Measurements from ENCODE around the gene ANKS1A. TPM values are rescaled to one million over a fixed set of nuclear protein-coding genes. Genes with fewer than 3 reads are reported as not detected.
"Not testable (repeated sequence)": the region's sequence is repeated elsewhere in the genome, so short reads cannot be mapped to it uniquely, and the experiment has no call there.

Gene ANKS1A
- polyA plus RNA-seq, 1 donor, result 40.8 TPM

DNA sequence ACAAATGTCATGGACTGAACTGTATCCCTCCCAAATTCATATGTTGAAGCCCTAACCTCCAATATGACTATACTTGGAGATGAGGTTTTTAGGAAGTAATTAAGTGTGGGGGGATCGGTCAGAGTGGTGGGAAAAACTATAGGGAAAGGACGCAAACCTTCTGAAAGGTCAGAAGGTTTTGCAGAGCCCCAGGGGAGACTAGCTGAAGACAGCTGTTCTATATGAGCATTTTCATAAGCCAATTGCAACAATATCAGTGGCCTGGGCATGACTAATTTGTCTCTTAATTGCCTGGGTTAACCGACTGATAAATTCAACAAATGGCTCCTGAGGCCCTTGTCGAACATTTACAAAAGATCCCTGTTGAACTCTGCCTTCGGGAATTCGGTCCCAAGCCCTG lies 217.0 kb downstream of the ANKS1A start:
- DNase-seq (ENCODE audit: low read depth), result not testable (repeated sequence)

DNA sequence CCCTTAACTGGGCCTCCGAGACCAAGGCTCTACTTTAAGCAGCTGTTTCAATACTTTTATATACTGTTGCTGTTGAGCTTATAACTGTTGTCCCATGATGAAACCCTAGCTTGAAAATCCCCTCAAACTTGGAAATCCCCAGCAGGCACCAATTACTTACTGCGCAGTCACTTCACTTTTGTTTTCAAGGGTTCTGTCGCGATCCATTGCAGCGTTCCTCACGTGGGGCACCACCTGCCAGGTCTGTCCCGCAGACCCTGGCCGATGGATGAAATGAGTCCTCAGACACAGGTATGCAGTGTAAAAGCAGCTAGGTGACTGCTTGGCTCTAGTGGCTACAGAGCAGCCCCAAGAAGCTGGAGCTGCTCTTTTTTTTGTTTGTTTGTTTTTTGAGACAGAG lies 218.2 kb downstream of the ANKS1A start:
- DNase-seq (ENCODE audit: low read depth), result not testable (repeated sequence)

DNA sequence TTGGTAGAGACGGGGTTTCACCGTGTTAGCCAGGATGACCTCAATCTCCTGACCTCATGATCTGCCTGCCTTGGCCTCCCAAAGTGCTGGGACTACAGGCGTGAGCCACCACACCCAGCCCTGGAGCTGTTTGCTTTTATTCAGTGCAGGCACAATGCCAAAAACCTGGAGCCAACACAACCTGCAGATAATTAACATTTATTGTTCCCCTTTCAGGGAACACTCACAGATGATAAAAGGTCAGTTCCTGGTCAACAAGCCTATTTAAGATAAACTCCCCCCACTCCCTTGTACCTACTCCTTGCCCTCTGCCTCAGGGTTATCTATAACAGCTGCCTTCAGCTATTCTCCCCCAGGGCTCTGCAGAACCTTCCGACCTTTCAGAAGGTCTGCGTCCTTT lies 218.7 kb downstream of the ANKS1A start:
- not testable (repeated sequence) for DNase-seq (ENCODE audit: low read depth)

DNA sequence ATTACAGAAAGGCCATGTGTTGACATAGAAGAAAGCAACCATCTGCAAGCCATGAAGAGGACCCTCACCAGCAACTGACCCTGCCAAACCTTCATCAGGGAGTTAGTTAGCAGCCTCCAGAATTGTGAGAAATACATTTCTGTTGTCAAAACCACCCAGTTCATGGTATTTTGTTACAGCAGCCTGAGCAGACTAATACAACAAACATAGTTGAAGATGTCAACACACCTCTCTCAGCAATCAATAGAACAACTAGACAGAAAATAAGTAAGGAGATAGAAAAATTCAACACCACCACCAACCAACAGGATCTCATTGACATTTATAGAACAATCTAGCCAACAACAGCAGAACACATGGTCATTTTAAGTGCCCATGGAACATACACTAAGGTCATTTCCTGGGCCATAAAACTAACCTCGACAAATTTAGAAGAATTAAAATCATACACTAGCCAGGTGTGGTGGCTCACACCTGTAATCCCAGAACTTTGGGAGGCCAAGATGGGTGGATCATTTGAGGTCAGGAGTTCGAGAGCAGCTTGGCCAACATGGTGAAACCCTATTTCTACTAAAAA lies 219.3 kb downstream of the ANKS1A start:
- DNase-seq (ENCODE audit: low read depth), result no peak

DNA sequence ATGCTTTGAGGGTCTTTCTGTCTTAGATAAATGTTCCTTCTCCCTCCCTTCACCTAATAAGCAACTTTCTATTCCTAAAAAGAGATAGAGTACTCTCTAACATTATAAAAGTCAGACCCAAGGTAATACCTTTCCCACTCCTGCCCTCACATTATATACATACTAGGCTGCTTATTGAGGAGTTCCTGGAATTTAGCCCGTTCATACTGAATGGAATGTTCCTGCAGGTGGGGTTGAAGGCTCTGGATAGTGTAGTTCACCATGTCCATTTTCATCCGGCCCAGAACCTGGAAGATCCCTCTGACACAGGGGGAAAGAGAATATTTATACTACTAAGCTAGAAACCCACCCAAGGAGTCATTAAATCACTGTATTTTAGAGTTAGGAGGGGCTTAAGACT lies 231.7 kb downstream of the ANKS1A start:
- DNase-seq (ENCODE audit: low read depth), result no peak

DNA sequence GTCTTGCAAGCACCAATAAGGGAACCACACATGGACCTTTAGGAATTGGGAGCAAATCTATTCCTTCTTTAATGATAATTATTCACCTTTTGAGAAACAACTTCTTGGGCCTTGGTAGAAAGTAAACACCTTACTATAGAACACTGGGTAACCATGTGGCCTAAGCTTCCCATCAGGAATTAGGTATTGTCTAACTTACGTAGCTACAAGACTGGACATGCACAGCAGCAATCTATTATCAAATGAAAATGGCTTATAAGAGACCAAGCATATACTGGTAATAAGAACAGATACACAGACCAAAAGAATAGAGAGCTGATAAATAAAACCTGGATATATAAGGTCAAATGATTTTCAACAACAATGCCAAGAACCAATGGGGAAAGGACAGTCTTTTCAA lies 235.3 kb downstream of the ANKS1A start:
- no peak for DNase-seq (ENCODE audit: low read depth)

DNA sequence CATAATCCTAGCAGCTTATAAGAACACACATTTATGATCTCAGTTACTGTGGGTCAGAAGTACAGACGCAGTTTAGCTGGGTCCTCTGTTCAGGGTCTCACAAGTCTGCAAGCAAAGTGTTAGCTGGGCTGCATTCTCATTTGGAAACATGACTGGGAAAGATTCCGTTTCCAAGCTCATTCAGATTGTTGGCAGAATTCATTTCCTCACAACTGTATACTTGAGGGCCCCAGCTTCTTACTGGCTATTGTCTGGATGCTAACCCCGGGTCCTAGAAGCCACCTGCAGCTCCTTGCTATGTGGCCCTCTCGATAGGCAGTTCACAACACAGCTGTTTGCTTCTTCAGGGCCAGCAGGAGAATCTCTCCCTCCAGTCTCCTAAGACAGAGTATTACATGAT lies 239.0 kb downstream of the ANKS1A start:
- peak; percentile 26 for DNase-seq (ENCODE audit: low read depth)

DNA sequence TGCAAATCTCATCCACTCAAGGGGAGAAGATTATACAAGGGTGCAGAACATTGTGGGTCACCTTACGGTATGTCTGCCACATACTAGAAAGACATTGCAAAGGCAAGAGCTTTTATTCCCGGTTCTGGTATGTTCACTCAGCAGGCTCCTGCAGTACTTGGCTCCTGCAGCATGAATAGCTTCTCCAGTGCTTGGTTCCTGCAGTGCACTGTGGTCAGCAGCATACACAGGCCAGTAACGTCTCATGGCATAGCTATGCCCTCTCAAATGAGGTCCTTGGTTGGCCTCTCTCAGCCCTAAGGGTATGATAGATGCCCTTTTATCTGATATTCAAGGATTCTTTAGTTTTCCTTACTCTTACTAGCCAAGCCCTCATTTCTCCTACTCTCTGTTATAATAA lies 239.4 kb downstream of the ANKS1A start:
- DNase-seq (ENCODE audit: low read depth), result no peak

DNA sequence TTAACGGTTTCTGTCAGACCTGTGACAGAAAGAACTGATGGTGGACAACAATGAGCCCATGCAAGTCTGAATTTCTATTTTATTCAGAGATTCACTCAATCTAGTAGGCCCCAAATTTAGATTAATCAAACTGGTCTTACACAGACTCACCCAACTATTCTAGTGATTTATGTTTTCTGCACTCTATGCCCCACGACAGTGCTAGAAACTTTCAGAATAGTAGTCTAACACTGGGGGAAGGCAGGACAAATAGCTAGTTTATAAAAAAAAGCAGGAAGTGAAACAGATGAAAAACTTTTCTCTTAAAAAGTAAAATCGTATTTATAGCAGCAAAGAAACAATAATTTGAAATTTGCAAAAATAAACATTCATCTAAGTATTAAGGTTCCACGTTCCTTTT lies 247.1 kb downstream of the ANKS1A start:
- no peak for DNase-seq (ENCODE audit: low read depth)

DNA sequence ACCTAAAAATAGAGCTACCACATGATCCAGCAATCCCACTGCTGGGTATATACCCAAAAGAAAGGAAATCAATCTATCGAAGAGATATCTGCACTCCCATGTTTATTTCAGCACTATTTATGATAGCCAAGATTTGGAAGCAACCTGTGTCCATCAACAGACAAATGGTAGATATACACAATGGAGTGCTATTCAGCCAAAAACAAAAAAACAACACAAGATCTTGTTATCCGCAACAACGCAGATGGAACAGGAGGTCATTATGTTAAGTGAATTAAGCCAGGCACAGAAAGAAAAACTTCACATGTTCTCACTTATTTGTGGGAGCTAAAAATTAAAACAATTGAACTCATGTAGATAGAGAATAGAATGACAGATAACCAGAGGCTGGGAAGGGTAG lies 249.1 kb downstream of the ANKS1A start:
- DNase-seq (ENCODE audit: low read depth), result not testable (repeated sequence)

DNA sequence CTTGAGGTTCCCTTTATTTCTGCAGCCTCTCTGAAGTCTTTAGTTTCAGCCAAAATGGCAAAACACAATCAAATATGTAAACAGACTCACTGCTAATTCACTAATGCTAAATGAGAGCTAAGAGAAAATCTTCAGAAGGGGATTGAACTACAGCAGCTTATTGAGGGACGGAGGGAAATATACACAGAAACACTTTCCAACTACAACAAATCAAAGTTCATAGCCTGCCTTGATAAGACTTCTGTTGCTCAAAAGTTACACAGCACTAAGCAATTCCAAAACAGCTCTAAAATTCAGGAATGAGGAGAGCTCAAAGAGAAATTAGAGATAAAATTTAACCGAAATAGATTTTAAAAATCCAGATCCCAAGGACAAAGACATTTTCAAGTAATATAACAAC lies 250.4 kb downstream of the ANKS1A start:
- no peak for DNase-seq (ENCODE audit: low read depth)

DNA sequence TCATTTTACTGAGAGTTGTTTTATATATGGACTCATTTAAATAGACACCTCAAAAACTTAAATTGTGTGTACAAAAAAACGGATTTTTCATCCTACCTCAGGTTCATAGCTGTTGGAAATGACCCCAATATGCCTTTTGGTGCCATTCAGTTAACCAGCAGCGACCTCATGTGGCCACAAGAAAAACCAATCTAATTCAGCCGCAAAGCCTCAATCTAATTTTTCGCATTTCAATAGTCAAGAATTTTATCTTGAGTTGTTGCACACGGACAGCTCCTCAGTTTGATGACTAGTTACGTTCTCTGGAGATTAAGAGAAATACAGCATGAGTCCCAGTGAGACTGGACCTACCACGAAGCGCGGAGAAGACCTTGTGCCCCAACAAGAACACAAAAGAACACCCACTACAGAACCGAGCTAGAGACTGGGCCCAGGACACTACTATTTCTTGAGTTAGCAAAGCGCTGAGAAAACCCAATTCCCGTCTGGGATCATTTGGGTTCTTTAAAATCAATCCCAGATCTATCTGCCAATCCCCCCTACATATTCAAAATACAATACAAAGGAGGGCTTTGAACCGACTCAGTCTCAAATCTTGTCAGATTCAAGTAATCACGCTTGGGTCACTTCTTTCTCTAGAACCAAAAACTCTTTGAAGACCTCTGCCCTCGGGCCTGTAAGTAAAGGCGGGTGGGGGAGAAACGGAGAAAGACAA lies 251.0 kb downstream of the ANKS1A start:
- DNase-seq (ENCODE audit: low read depth), result peak; percentile 58

DNA sequence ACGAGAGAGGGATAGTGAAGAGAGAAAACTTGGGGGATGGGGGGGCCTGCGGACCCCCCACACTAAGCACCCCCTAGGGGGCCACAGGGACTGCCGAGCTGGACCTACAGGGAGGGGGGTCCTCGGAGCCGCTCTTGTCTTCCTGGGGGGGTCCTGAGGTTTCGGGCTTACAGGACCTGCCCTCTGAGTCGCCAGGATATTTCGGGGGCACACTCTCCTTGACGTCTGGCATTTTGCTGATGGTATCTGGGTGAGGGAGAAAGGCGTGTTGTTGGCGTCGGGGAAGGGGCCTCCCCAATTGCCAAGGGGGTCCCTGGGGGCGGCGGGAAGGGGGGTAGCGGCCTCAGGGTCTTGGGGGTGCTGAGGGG lies 251.6 kb downstream of the ANKS1A start:
- no peak for DNase-seq (ENCODE audit: low read depth)

Other genes starting within 250 kb of the ANKS1A start
- 87.2 TPM for gene ILRUN, start 192.5 kb upstream of the ANKS1A start, polyA plus RNA-seq (ENCODE audit: insufficient read length)
- 104 TPM for gene SNRPC, start 131.8 kb upstream of the ANKS1A start, polyA plus RNA-seq (ENCODE audit: insufficient read length)
- 13.0 TPM for gene BLTP3A, start 97.2 kb upstream of the ANKS1A start, polyA plus RNA-seq (ENCODE audit: insufficient read length)
- 45.3 TPM for gene TAF11, start 1.2 kb upstream of the ANKS1A start, polyA plus RNA-seq (ENCODE audit: insufficient read length)